ENCODE data around the gene VEPH1. TPM values are rescaled to one million over a fixed set of nuclear protein-coding genes. Genes with fewer than 3 reads are reported as not detected.

VEPH1 gene
- total and polyA plus RNA-seq, 2 donors from 2014 or later = 17.8 to 29.2 TPM

DNA sequence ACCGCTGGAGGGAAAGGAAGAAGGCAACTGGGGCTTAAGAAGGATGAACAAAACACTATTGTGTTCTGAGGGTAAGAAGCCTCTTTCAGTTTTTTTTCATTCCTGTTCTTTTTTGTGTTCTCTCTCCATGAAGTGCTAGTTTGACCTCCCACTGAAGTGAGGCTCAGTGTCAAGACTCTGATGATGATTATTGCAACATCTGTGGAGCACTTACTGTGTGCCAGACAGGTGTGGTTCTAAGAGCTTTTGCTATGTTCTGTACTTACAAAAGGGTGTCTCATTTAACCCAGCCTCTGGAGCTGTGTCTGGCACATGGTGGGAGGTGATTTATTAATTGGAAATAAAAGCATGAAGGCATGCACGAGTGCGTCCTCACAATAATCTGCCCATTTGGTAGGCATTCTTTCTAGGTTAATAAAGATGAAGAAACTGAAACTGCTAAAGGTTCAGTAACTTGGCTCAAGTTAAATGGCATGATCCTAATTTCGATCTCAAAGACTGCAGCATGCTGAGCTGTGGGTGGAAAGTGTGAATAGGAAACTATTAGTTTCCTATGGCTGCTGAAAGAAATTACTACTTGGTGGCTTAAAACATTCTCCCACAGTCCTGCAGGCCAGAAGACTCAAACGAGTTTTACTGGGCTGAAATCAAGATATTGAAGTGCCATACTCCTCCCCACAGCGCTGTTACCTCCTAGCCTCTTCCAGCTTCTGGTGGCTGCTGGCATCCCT lies 38.5 kb upstream of the VEPH1 start:
- Histone ChIP-seq H3K4me3 (ENCODE audit: low read length in 3 of 3) (no peak overlapping the region), H3K9ac (ENCODE audit: low read length in 3 of 3) (no peak overlapping the region), H3K9me3 (ENCODE audit: control insufficient read depth in 2 of 3, insufficient read depth in 1 of 3, low read length in 3 of 3) (peaks cover 0 to 5% (median 2%) of the 10 kb centered on the region in 3 donors), H3K4me1 (ENCODE audit: control insufficient read depth in 2 of 3, insufficient read depth in 2 of 3, low read depth in 1 of 3, low read length in 3 of 3) (peaks cover 0 to 4% (median 0%) of the 10 kb centered on the region in 3 donors), H3K27ac (ENCODE audit: low read depth in 2 of 2, low read length in 2 of 2) (no peak overlapping the region), H3K27me3 (ENCODE audit: control insufficient read depth, insufficient read depth, low read length) (no peaks in the 10 kb centered on the region), H3K36me3 (ENCODE audit: control insufficient read depth in 2 of 3, insufficient read depth in 3 of 3, low read length in 3 of 3) (no peaks in the 10 kb centered on the region)
- no peak for FAIRE-seq
- no peak for DNase-seq
- intact Hi-C loops (cut with DNase I) = no loop called here
- no peak for TF ChIP-seq CTCF (IDR thresholded peaks at IDR 0.05; ENCODE audit: borderline replicate concordance, extremely low read depth, insufficient read depth)

DNA sequence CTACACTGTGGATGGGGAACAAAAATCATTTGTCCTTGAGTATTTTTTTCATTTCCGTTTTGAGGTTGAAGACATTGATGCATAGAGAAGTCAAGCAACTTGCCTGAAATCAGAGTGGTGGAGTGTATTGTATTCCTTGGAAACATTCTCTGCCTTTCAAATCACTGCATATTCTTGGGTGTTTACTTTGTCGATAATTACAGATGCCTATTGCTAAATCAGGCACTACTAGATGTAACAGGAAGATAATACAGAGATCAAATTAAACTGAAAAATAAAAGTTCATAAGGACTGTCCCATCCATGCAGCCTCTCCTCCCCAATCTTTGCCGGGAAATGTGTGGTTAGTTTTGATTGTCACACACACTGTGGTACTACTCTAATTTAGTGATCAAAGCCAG lies 37.4 kb upstream of the VEPH1 start:
- H3K9me3 ChIP-seq (ENCODE audit: control insufficient read depth in 2 of 3, insufficient read depth in 1 of 3, low read length in 3 of 3) = peaks cover 0 to 5% (median 2%) of the 10 kb centered on the region in 3 donors
- intact Hi-C loops (cut with DNase I) = no loop called here
- DNase-seq (no peak), FAIRE-seq (no peak)
- no peak overlapping the region for H3K4me3 ChIP-seq (ENCODE audit: low read length in 3 of 3)
- no peak overlapping the region for H3K9ac ChIP-seq (ENCODE audit: low read length in 3 of 3)
- no peaks in the 10 kb centered on the region for H3K27me3 ChIP-seq (ENCODE audit: control insufficient read depth, insufficient read depth, low read length)
- no peaks in the 10 kb centered on the region for H3K36me3 ChIP-seq (ENCODE audit: control insufficient read depth in 2 of 3, insufficient read depth in 3 of 3, low read length in 3 of 3)
- no peak overlapping the region for H3K27ac ChIP-seq (ENCODE audit: low read depth in 2 of 2, low read length in 2 of 2)
- H3K4me1 ChIP-seq (ENCODE audit: control insufficient read depth in 2 of 3, insufficient read depth in 2 of 3, low read depth in 1 of 3, low read length in 3 of 3) = peaks cover 0 to 4% (median 0%) of the 10 kb centered on the region in 3 donors
- TF ChIP-seq CTCF (IDR thresholded peaks at IDR 0.05; ENCODE audit: borderline replicate concordance, extremely low read depth, insufficient read depth) = no peak

GRCh38 chr3:157535667-157536066 lies 32.5 kb upstream of the VEPH1 start:
- FAIRE-seq (no peak), DNase-seq (no peak)
- no peak for TF ChIP-seq CTCF (IDR thresholded peaks at IDR 0.05; ENCODE audit: borderline replicate concordance, extremely low read depth, insufficient read depth)
- H3K4me1 ChIP-seq (ENCODE audit: control insufficient read depth in 2 of 3, insufficient read depth in 2 of 3, low read depth in 1 of 3, low read length in 3 of 3) = no peaks in the 10 kb centered on the region
- intact Hi-C loops (cut with DNase I) = no loop called here
- H3K9ac ChIP-seq (ENCODE audit: low read length in 3 of 3) = no peak overlapping the region
- no peak overlapping the region for H3K4me3 ChIP-seq (ENCODE audit: low read length in 3 of 3)
- H3K36me3 ChIP-seq (ENCODE audit: control insufficient read depth in 2 of 3, insufficient read depth in 3 of 3, low read length in 3 of 3) = no peaks in the 10 kb centered on the region
- H3K27ac ChIP-seq (ENCODE audit: low read depth in 2 of 2, low read length in 2 of 2) = no peak overlapping the region
- no peaks in the 10 kb centered on the region for H3K9me3 ChIP-seq (ENCODE audit: control insufficient read depth in 2 of 3, insufficient read depth in 1 of 3, low read length in 3 of 3)
- H3K27me3 ChIP-seq (ENCODE audit: control insufficient read depth, insufficient read depth, low read length) = no peaks in the 10 kb centered on the region

Data from kidney (tissue), 14 donors.